Left ventricle myocardium inferior (tissue), 1 donor: ENCODE data around the gene MANSC1. TPM values are rescaled to one million over a fixed set of nuclear protein-coding genes. Genes with fewer than 3 reads are reported as not detected.
A peak's percentile ranks its signal among the peaks of the same experiment; 100 is the strongest.

ENCODE experiments used
- DNase-seq: peaks from one replicate; pipeline ENCODE4 v3.0.0-alpha.2; 2020
- H3K27ac ChIP-seq: fragments of 200-600 bp; replicated peaks from 2 replicates; pipeline ENCODE4 v1.8.0; 2021
- H3K27me3 ChIP-seq: fragments of 200-600 bp; 2 replicates; pipeline ENCODE4 v1.8.0; 2021; ENCODE audit warnings: low read depth
- H3K36me3 ChIP-seq: fragments of 200-600 bp; 2 replicates; pipeline ENCODE4 v1.8.0; 2021
- H3K4me1 ChIP-seq: fragments of 200-600 bp; 2 replicates; pipeline ENCODE4 v1.8.0; 2021
- H3K4me3 ChIP-seq: fragments of 200-600 bp; 2 replicates; pipeline ENCODE4 v1.8.0; 2021; ENCODE audit warnings: mild to moderate bottlenecking, moderate library complexity
- H3K9me3 ChIP-seq: fragments of 200-600 bp; replicated peaks from 2 replicates; pipeline ENCODE4 v1.8.0; 2021
- intact Hi-C: fragments of 100-400 bp; cut with micrococcal nuclease; formaldehyde crosslinking; loops from one replicate; pipeline ENCODE4 v1.11.0; 2022
- total RNA-seq: library from RNA; stranded (reverse); fragmentation: NEBNext Ultra II Directional; extraction: Animal tissue kit (Norgen Biotek cat#: 25700); gene quantifications from one replicate; pipeline ENCODE4 v1.2.1, GENCODE V29; 2021
- TF ChIP-seq, protein P1 (sequence below): fragments of 200-600 bp; IDR thresholded peaks from 2 replicates; pipeline ENCODE4 v1.8.0; 2021; ENCODE audit warnings: antibody characterized with exemption, mild to moderate bottlenecking, borderline replicate concordance
- donor health status: DM: no; HTN: yes; CAD: no; lungs with severe emphysema.

The MANSC1 gene
- total RNA-seq, 1 donor from 2014 or later: 8.7 TPM

DNA sequence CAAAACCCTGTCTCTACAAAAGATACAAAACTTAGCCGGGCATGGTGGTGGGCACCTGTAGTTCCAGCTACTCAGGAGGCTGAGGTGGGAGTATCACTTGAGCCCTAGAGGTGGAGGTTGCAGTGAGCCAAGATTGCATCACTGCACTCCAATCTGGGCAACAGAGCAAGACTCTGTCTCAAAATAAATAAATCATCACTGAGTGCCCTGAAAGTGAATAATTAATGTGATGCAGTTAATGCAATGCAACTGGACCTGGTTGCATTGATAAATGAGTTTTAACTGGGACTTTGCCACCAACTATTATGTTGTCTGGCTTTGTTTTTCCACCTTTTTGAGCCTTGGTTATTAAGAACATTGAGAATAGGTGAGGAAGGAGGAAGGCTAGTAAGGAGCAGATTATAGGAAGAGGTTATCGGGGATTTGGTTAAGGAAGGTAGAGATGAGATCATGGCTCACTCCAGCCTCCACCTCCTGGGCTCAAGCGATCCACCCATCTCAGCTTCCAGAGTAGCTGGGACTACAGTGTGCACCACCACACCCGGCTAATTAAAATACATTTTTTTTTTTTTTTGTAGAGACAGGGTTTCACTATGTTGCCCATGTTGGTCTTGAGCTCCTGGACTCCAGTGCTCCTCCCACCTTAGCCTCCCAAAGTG, 14.9 kb upstream of the MANSC1 start:
- H3K36me3 ChIP-seq: peaks cover 35% of the 10 kb centered on the region
- intact Hi-C loops: no loop called here
- H3K4me1 ChIP-seq: no peaks in the 10 kb centered on the region
- no peak for DNase-seq
- H3K4me3 ChIP-seq: no peak overlapping the region
- H3K27ac ChIP-seq: no peak overlapping the region
- no peaks in the 10 kb centered on the region for H3K27me3 ChIP-seq
- no peaks in the 10 kb centered on the region for H3K9me3 ChIP-seq
- TF ChIP-seq, protein P1, sequence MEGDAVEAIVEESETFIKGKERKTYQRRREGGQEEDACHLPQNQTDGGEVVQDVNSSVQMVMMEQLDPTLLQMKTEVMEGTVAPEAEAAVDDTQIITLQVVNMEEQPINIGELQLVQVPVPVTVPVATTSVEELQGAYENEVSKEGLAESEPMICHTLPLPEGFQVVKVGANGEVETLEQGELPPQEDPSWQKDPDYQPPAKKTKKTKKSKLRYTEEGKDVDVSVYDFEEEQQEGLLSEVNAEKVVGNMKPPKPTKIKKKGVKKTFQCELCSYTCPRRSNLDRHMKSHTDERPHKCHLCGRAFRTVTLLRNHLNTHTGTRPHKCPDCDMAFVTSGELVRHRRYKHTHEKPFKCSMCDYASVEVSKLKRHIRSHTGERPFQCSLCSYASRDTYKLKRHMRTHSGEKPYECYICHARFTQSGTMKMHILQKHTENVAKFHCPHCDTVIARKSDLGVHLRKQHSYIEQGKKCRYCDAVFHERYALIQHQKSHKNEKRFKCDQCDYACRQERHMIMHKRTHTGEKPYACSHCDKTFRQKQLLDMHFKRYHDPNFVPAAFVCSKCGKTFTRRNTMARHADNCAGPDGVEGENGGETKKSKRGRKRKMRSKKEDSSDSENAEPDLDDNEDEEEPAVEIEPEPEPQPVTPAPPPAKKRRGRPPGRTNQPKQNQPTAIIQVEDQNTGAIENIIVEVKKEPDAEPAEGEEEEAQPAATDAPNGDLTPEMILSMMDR: no peak

DNA sequence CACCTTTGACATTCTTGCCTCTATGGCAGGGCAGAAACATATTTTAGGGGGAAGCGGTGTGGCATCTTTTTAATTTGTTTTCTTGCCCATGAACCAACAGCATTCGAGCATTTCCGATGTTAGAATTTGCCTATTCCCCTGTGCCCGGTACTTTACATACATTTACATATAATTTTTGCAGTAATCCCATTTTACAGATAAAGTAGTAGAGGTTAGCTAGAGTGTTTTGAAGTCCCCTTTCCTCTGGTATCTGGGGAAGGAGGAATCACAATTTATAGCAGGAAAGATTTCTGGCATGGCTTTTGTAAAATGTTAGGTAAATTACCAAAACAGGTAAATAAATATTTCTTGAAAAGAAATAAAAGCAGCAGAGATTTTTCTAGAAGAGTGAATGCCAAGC, 8.5 kb upstream of the MANSC1 start:
- TF ChIP-seq, protein P1: no peak
- Histone ChIP-seq H3K36me3 (peaks cover 16% of the 10 kb centered on the region), H3K4me3 (peak overlapping the region; percentile 90), H3K4me1 (peaks cover 17% of the 10 kb centered on the region), H3K27me3 (no peaks in the 10 kb centered on the region), H3K27ac (no peak overlapping the region), H3K9me3 (no peaks in the 10 kb centered on the region)
- intact Hi-C loops: no loop called here
- no peak for DNase-seq

DNA sequence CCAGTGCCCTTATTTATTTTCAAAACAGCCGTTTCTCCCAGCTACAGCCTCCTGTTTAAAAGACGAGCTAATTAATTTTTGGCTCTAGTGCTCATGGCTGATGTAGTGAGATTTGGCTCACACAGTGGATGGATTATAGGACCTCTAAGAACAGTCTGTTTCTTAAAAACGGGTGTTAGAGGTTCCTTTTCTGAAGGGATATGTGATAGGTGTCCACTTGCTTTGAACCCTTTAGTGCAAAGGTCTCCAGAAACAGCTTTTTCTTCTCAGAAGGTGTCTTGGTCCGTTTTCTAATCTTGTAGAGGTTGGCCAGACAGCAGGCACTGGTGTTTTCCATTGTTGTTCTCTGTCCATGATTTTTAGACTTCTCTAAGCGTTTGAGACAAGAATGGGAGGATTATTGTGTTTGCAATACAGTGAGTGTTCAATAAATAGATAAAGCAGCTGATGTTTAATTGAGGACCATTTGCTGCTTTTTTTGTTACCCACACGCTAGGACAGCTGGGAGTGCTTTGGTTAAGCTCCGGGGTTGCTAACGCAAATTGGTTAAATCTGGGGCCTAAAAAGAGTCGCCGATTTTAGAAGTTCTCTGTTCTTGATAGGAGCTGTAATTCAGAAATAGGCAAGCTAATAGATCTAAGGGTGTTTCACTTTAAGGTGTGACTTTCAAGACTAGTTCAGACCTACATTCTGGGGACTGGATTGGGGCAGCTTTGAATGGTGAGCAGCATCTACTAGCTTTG, 7.8 kb upstream of the MANSC1 start:
- no peak for DNase-seq
- peak overlapping the region; percentile 90 for H3K4me3 ChIP-seq
- TF ChIP-seq, protein P1: no peak
- peak overlapping the region; percentile 95 for H3K27ac ChIP-seq
- peaks cover 12% of the 10 kb centered on the region for H3K36me3 ChIP-seq
- H3K4me1 ChIP-seq: peaks cover 17% of the 10 kb centered on the region
- H3K9me3 ChIP-seq: no peaks in the 10 kb centered on the region
- intact Hi-C loops: no loop called here
- H3K27me3 ChIP-seq: no peaks in the 10 kb centered on the region

DNA sequence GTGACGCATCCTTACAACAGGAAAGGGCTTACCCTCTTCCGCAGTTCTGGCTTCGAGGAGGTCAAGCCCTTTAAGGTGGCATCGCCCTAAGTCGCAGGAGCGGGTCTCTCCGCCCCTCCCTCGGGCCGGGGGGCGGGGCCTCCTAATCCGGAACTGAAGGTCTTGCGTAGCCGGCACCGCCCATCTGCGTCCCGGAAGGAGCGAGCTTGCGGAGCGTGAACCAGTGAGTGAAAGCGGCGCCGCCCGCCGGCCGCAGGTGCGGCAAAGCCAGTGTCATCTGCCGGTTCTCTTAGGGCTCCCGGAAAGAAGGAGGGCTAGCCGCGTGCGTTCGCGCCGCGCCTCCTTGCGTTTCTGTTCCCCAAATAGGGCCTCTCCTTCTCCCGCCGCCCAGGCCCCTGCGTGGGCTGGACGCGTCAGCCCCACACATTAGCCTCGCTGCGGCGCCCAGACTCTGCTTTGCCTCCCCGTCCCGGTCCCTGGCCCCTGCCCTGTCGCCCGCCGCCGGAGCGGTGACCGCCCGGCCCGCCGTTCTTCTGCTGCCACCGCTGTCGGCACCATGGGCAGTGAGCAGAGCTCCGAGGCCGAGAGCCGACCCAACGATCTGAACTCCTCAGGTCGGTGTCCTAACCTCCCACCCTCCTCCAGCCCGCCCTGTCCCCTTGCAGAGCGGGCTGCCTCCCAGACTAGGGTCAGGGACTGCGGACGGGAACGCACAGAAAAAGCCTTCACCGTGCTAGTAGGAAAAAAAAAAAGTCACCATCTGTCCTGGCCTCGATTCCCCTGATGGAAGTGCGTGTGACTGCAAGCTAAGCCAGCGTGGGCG, 7.1 kb upstream of the MANSC1 start, which contains the start of gene BORCS5:
BORCS5 (plus strand) TSS at position 183 of the 823 bp plus-strand sequence; CDS start at position 557, 374 bp downstream.
- Histone ChIP-seq H3K36me3 (peaks cover 5% of the 10 kb centered on the region), H3K4me3 (peak within 1 kb of the TSS; percentile 90), H3K4me1 (peaks cover 17% of the 10 kb centered on the region), H3K27ac (peak within 1 kb of the TSS; percentile 95), H3K27me3 (no peaks in the 10 kb centered on the region), H3K9me3 (no peaks in the 10 kb centered on the region)
- DNase-seq: peak; percentile 98
- intact Hi-C loops: no loop called here
- TF ChIP-seq, protein P1: peak; percentile 33

DNA sequence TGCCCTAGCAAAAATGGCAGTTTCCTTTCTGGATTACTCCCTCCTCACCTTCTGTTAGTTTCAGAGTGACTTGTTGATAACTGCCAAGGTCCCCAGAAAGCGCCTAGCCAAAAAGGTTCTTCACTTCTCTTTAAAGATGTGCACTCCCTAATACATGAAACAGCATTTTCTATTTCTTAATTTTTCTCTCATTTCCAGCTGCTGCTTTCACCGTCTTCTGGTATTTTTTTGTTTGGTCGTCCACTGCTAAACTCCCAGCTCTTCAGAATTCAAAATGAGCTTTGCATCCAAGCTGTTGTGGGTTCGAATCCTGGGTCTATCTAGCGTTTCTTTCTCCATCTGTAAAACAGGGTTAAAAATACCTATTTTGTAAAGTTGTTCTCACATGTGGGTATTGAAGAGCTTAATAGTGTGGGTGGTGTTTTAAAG, 6.4 kb upstream of the MANSC1 start:
- H3K4me3 ChIP-seq: peak overlapping the region; percentile 90
- intact Hi-C loops: no loop called here
- TF ChIP-seq, protein P1: no peak
- H3K27me3 ChIP-seq: no peaks in the 10 kb centered on the region
- no peak for DNase-seq
- peaks cover 17% of the 10 kb centered on the region for H3K4me1 ChIP-seq
- H3K36me3 ChIP-seq: no peaks in the 10 kb centered on the region
- peak overlapping the region; percentile 95 for H3K27ac ChIP-seq
- no peaks in the 10 kb centered on the region for H3K9me3 ChIP-seq
